Inferior parietal cortex (tissue), 1 donor: ENCODE data around the gene AGRN.
"Not testable (repeated sequence)": the region's sequence is repeated elsewhere in the genome, so short reads cannot be mapped to it uniquely, and the experiment has no call there.

Experiments
- DNase-seq: peaks from one replicate; pipeline ENCODE4 v3.0.0-alpha.2; 2016; ENCODE audit errors: extremely low spot score

AGRN gene

DNA sequence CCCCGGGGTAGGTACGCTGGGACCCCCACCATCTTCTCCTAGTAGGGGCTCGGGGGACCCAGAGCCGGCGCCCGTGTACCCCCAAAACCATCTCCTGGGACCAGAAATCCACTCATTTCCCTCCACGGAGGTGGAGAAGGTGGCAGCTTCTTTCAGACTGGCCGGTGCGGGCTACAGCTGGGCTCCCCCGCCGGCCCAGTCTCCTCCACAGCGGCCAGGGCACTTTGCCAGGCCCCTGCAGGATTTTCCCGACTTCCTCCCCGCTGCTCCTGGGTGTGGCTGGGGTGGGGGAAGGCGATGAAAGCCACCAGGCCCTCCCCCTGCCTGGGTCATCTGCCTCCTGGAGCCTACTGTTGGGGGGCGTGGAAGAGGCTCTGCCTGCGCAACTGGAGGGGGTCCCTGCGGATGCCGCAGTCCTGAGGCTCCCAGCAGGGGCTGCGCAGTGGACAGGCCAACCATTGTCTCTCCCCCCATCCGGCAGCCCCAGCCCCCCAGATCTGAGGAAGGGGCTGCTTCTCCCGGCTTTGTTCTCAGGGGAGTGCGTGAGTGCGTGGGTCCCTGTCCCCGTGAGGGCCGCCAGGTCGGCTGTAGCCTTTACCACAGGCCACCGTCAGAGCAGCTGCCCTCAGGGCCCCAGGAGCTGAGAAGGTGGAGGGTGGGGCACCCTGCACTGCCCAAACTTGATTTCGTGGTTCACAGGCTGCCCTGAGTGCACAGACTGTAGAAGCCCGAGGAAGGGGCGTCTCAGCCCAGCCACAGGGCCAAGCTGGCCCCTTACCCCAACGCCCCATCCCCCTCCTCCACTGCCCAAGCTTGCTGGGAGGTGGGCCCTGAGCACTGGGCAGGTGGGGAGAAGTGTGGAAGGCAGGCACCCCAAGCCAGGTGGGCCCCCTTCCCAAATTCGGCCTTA is 1.3 kb downstream of the AGRN start:
- DNase-seq = no peak

DNA sequence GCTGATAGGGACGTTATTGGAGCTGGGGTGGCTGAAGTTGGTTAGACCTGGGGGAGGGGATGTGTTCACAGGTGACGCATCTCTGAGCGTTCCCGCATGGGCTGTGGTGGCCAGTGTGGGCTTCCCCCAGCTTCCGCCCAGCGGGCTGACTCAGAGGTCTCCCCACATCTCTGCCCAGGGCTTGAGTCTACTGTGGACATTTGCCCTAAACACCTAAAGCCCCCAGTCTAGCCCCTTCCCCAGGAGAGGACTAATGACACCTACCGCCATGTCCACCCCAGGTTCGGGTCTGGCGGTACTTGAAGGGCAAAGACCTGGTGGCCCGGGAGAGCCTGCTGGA is 2.0 kb downstream of the AGRN start:
- no peak for DNase-seq

DNA sequence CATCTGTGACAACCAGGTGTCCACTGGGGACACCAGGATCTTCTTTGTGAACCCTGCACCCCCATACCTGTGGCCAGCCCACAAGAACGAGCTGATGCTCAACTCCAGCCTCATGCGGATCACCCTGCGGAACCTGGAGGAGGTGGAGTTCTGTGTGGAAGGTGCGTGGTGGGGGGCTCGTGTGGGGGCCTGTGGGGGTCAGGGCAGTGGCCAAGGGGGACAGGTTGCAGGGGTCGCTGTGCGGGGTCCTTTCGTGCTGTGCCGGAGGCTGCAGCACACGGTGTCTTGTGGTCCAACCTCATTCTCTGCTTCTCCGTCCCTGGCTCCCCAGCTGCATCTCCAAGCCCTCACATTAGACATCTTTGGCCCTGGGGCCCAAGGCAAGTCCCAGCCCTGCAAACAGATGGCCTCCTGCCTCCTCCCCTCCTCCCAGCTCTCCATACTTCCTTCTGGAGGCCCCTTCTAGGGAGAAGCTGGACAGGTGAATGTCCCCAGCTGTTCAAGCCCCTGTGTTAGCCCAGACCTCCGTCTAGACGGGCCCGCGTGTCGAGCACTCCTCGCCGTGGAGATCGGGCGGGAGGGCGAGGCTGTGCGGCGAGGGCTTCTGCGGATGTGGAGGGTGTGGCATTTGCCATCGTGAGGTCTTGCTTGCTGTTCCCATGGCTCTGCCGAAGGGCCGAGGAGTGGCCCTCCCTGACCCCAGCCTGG is 2.5 kb downstream of the AGRN start:
- DNase-seq = no peak

DNA sequence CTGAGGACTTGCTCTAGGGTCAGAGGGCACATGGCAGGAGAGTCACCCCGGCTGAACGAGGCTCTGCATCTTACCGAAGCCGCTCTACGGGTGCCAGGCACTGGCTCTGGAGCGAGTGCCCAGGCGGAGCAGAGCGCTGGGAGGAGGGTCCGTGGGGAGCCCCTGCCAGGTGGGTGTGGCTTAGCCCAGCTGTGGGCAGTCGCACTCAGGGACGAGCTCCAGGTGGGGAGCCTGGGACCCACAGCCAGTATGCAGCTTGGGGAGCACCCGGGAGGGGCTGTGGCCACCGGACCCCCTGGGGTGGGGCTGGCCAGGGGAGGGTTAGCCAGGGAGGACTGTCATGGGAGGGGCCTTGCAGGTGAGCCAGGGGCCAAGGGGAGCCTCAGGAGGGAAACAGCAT is 3.8 kb downstream of the AGRN start:
- DNase-seq = no peak

DNA sequence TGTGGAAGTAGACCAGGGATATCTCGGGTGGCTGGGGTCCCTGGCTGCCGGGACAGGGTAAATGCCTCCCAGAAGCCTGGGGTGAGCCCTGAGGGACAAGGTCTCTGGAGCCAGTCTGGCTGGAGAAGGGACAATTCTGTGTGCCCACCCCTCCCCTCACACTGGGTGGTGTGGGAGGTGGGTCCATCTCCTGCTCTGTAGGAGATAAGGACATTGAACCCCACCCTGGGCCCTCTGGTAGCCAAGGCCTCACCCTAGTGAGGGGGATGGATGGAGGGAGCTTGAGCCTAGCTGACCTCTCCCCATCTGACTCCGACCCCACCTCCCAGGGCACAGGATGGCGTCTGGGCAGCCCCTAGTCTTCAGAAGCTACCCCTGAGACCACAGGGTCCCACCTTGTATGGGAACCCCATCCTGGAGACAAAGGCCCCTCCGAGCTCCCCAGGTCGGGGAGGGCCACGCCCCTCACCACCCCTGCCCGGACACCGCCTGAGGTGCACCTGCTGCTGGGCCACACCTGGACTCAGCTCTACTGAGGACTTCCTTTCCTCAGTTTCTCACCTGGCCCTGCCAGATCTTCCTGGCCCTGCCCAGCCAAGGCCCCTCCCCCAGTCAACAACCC is 4.3 kb downstream of the AGRN start:
- no peak for DNase-seq

DNA sequence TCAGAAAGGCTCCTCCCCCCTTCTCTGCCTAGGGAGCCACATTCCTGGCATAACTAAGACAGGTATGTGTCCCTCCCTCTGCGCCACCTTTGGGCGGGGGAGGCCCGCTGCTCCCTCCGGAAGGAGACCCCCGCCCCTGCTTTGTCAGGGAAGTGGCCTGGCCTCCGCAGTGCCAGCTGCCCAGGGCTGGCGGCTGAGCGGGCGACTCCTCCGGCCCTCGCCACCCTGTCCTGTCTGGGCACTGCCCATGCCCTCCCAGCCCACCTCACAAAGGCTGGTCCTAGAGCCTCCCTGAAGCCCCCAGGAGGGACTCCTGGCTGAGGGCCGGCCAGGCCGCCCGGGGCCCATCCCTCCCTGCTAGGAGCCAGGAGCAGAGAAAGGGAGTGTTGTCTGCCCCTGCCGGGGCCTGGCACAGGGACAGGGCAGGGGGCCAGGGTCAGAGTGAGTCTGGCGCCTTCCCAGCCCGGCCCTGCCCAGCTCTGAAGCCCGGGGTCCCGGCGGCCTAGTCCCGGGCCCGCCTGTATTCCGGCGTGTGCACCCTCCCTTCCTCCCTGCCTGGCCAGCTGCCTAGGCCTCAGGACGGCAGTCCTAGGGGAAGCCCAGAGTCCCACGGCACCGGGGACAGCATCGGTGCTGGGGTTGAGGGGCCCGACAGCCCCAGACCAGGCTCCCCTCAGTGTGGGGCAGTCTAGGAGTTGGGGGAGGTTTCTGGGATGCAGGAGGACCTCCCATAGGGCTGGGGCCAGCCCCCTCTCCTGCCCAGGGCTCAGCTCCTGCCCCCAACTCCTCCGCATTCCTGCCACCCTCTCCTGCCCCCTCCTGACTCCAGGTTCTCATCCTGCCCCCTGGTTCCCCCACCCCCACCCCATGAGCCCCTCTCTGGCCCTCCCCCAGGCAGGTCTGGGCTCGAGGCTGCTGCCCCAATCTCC is 5.1 kb downstream of the AGRN start:
- no peak for DNase-seq

DNA sequence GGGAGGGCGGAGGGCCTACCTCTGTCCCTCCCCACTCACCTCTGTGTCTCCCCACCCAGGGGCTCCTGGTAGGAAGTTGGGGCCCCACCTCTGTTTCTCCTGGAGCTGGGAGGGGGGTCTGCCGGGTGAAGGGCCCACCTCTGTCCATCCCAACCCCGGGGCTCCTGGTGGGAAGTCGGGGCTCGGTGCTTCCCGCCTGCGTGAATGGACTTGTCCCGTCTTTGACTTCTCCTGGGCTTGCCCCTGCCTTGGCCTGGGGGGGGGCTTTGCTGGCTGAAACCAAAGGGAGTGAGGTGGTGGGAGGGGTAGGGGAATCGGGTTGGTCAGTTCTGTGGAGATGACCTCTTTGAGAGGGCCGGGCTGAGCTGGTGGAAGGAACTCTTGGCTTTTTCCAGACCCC is 5.8 kb downstream of the AGRN start:
- no peak for DNase-seq

DNA sequence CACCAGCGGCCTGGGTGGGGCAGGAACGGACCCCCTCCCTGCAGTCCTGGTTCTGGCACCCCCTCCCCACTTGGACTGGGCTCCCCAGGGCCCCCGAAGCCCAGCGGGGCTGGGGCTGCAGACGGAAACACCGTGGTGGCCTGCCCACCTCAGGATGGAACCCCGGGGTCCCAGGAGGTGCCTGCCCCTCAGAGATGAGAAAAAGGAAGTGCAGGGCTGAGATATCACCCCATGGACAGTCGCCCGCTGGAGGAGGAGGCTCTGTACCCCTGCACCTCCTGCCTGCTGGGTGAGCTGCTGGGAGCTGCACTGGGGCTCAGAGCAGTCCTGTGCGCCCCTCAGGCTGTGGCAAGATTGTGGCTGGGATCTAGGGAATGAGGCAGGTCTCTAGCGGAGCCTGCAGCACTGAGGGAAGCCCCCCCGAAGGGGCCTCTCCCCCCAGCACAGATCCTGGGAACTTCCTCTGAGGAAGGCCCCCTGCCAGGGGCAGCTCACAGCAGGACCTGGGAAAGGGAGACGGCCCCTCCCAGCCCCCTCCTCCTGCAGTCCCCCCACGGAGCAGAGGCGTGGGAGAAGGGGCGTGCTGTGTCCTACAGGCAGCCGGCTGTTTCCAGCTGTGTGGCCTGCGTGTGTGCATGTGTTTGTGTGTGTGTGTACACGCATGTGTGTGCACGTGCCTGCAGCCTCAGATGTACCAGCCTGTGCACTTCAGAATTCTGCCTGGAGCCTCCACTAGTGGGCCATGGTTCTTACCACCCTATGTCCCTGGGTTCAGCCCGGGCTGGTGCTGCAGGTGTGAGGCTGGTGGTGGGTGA is 6.9 kb downstream of the AGRN start:
- DNase-seq = no peak

DNA sequence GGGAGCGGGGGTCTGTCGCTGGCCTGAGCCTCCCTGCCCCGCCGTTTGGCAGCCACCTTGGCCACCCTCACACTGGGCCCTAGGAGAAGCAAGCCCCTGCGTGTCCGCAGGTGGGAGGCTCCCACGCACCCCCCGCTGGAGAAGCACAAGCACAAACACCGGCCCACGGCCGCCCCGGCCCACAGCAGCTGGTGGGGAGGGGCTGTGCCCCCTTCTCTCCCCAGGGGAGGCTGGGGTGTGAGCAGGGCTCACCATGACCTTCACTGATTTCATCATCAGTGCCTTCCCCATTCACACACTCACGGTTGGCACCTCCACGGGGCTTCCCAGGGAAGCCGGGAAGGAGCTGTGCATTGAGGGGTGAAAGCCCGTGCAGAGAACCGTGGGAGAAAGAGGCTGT is 7.9 kb downstream of the AGRN start:
- DNase-seq = no peak

DNA sequence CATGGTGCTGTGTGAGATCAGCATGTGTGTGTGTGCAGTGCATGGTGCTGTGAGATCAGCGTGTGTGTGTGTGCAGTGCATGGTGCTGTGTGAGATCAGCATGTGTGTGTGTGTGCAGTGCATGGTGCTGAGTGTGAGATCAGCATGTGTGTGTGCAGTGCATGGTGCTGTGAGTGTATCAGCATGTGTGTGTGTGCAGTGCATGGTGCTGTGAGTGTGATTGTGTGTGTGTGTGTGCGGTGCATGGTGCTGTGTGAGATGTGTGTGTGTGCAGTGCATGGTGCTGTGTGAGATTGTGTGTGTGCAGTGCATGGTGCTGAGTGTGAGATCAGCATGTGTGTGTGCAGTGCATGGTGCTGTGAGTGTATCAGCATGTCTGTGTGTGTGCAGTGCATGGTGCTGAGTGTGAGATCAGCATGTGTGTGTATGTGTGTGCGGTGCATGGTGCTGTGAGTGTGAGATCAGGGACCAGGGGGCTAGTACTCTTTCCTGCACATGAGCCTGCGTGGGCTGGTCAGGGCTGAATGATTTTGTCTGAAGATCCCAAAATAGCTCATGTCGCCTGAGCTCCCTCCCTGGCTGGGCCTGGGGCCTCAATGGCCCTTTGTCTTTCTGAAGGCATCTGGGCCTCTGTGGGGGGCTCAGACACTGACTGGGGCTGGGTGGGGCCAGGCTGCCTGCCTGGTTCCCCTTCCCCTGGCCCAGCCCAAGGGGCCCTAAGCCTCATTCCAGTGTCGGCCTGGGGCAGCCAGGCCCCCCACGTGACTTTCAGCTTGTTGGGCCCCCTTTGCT is 11.1 kb downstream of the AGRN start:
- DNase-seq = not testable (repeated sequence)

DNA sequence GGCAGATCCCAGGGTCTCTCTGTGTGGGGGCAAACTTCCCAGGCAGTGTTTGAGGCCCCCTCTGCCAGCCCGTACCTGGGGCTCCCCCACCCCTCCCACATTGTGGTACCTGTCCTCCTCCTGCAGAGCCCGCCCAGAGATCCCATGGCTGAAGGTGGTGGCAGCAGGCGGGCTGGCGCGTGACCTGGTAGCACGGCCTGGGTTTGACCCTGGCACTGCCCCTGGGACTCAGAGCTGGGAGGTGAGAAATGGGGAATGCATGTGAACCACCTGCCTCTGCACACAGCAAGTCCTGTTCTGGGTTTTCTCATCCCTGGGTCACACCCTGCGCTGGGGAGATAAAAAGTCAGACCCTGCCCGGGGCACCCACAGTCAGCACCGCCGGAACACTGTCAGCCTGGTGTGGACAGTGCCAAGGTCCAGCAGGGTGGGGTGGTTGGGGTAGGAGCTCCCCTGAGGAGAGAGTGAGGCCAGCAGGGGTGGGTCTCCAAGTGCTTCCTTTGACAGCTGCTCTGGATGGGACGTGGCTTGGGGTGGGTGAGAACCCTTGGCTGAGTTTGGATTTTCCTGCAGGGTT is 11.8 kb downstream of the AGRN start:
- DNase-seq = no peak

DNA sequence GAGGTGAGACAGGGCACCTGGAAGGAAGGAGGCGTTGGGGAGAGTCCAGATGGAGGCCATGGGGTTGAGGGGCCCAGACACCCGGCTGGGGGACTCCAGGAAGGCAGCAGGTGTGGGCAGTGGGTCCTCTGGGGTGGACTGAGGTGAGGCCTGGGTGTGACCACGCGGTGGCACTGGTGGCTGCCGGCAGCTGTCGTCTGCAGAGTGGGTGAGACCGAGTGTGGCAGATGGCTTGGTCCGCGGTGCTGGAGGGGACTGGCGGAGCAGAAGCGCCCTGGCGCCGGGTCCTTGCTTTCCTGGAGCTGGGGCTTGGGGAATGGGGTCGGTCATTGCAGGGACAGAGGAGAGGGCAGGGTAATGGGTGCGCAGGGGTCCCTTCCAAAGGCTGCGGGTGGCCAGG is 12.5 kb downstream of the AGRN start:
- DNase-seq = no peak

DNA sequence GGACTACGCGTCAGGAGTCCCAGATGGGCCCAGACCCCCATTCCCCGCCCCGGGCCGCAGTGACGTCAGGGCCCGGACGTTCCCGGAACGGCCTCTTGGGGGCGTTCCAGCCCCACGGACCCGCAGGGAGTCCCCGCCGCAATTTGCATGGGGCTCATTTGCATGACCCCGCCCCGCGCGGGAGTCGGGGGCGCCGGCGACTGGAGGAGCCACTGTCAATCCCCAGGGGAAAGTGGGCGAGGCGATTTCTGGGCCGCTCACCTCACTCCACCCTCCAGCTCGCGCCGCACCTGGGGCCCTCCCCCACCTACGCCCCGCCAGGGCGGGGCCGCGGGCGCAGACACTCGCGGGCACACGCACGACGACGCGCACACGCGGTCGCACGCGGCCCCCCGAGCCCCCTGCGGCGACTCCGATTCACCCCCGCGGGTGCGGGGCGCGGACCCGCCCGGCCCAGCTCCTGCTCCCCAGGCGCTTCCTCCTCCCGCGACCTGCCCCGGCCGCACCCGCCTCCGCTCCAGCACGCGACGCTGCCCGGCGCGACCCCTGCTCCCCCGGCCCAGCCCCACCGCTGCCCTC is 13.2 kb downstream of the AGRN start:
- DNase-seq = peak; percentile 82

DNA sequence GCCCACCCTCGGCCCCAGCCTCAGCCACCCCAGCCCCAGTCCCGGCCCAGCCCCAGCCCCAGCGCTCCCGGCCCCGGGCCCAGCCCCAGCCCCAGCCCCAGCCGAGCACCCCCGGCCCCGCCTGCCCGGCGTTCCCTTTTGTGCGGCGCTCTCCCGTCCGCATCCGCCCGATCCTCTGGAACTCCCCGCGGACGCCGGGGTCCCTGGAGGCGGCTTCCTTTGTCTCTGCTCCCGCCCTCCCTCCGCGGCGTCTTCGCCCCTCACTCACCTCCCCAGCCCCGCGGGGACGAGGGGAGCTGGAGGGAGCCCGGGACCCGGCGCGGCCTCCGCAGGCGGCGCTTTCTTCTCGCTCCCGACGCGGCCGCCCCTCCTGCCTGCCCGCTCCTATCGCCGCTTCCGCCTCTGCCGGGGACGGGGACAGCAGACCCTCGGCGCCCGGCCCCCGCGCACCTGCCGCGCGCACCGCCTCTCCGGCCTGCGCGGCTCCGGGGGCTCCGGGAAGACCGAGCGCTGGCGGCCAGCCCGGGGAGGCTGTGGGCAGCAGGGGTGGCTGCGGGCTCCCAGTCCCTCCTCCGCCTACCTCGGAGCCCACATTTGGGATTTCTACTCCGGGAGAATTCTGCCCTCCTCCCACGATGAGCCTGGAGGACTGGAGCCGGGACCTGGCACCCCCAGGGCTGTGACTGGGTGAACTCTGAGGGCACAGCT is 14.0 kb downstream of the AGRN start:
- no peak for DNase-seq

DNA sequence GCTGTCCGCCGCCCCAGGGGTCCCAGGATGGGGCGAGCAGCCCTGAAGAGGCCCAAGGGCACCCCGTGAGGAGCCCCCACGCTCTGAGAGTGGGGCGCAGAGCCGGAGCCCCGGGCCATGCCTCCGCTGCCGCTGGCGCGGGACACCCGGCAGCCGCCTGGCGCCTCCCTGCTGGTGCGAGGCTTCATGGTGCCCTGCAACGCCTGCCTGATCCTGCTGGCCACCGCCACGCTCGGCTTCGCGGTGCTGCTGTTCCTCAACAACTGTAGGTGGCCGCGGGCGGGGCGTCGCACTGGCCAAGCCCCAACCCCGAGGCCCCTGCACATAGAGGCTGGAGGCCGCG is 14.5 kb downstream of the AGRN start:
- DNase-seq = no peak

DNA sequence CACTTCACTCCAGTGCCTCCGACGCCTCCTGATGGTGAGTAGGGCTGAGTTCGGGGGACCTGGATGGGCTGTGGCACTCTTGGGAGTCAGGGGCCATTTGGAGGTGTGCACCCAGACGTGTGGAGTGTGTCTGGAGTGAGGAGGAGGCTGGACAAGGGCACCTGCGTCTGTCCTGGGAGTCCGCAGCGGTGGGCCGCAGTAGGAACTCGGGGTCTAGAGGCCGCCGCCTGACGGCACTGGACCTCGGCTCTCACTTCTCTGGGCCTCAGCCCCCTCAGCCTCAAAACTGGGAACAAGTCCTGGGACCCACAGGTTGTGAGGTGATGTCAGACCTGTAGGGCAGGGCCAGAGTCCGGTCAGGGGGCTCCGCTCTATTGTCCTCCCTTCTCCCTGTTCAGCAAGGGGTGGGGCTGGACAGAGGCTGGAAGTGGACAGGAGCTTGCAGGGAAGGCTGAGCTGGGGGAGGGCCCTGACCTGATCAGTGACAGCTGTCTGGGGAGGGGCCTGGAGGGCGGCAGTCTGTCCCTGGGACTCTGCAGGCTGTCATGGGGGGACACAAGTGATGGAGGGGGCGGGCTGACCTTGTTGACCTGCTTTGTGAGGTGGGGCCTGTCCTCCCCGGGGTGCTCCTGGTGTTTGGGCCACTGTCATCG is 15.5 kb downstream of the AGRN start:
- DNase-seq = no peak

DNA sequence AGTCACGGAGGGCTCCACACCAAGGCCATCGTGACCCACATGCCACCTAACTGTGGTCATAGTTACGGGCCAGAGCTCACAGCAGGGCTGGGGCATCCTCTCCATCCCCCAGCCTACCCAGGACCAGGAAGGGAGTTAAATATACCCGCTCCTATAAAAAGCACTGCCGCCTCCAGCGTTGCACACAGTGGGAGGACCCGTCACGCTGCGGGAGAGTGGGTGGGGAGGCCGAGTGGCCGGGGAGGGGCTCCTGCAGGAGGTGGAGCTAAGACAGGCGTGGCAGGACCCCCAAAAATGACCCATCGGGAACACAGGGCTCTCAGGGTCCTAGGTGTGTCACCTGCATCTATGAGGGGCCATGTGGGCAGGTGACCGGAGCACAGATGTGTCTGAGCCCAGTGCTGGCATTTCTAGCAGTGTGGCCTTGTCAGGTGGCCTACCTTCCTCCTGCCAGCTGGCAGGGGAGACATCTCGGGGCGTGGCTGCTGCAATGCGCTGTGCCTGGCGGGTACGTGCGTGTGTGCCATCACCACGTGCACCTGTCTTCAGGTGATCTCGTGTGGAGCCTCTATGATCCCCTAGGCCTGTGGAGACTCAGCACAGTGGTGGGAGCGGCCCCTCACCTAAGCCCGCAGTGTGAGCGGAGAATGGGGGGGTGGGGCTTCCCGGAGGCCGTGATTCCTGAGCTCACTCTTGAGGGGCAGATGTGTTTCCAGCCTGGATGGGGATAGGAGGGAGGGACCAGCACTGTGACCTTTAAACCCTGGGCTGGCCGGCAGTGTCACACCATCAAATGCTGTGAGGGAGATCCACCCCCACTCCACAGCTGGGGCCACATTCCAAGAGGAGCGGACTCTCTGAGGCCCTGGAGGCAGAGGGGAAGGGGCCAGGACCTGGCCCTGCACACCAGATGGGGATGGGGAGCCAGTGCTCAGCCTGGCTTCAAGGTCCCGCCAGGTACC is 17.7 kb downstream of the AGRN start:
- no peak for DNase-seq
